Mucosa of gallbladder (tissue), 1 donor: ENCODE data around the gene SETD3. TPM values are rescaled to one million over a fixed set of nuclear protein-coding genes. Genes with fewer than 3 reads are reported as not detected.
"Not testable (repeated sequence)": the region's sequence is repeated elsewhere in the genome, so short reads cannot be mapped to it uniquely, and the experiment has no call there.

Experiments used
- DNase-seq: peaks from one replicate; pipeline ENCODE4 v3.0.0-alpha.2; 2020; ENCODE audit warnings: low spot score
- total RNA-seq: library from RNA; stranded (reverse); gene quantifications from one replicate; pipeline ENCODE4 v1.2.1, GENCODE V29; 2021
- donor health status: DM: no; HTN: no; CAD: no.

The SETD3 gene
- total RNA-seq, 1 donor from 2014 or later, result 68.9 TPM

DNA sequence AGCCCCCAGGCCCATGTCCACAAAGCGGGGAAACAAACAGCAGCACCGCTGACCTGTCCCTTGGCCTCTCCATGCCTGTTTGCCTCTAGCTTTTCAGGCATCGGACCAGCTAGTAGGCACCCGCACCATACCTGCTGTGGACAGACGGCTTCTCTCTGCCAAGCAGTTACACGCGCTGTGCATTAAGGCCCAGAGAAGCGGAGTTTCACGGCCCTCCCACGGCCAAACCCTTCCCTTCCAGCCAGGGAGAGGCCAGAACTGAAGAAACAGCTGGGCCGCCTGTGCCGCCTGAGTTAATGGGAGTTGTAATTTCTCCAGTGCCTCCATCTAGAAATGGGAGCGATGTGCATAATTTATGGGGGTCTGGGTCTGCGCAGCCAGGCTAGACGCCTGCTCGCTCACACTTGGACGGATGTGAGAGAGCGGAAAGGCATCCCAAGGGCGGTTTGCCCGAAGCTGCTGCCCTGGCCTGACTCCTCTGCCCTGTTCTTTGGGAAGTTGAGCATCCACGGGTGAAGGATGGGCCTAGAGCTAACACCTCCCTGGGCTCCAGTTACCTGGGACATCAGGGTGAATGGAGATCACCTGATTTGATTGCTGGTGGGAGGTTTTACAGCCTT is 119.0 kb downstream of the SETD3 start:
- DNase-seq, result no peak

DNA sequence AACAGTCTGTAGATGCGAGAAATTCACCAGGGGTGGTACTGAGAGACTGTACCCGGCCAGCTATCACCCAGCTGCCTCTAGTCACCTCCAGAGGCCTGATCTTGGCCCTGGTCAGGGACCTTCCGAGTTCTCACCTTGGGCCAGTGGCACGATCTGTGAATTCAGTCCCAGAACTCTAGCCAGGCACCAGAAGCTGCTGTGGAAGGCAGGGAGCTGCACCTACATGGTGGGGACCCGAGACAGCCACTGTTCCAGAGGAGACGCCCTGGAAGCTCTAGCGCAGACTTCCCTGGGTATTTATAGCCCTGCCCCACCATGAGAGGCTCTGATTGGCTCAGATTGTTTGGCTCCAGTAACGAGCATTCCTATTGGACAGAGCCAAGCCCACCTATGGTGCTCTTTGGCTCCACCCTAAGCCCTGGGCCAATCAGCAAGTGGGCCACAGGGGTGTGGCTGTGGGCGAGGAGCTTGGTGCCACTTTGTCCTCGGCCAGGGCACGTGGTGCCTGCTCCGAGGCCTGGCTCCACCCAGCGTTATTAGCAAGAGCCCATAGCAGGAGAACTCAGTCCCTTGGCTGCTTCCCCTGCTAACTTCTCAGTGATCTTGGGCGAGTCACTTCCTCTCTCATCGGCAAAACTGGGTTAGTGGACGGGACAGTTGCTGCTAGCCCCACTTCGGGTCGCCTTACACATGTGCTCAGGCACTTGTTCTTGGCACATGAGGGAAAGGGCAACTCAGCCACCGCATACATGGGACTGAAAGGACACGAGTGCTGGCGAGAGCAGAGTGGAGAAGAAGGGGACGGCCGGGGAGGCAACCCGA is 119.7 kb downstream of the SETD3 start:
- no peak for DNase-seq

DNA sequence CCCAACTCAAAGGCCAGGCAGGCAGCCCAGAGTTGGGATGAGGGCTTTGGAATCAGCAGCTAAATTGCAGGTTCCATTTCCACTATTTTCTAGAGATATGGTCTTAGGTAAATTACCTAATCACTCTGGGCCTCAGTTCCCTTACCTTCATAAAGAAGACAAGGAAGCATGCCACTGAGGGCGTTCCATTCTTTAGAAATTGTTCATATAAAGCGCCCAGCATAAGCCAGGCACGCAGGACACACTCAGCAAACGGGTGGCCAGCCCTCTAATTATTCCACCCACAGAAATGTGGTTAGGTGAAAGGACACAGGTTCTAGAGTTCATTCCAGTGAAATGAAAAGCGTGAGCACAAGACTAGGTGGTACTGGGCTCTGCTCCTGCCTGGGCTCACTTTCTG is 120.8 kb downstream of the SETD3 start:
- DNase-seq, result no peak

DNA sequence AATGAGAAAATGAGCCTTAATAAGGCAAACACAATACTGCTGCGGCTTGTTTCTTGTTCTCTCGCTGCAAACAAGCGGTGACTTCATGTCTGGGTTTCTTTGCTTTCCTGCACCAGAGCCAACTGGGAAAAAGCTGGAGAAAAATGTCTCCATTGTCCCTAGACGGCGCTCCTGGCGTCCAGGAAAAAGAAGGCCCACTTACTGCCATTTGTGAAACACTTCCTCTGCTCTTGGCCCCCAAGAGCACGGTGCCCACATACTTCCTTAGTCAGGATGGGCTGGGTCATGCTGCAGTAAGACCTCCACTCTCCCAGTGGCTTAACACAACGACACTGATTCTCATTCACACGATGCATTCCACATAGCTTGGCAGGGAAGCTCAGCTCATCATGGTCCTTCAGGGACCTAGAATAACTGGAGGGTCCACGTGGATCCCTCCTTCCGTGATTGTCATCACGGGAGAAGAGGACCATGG is 122.7 kb downstream of the SETD3 start:
- DNase-seq, result no peak

DNA sequence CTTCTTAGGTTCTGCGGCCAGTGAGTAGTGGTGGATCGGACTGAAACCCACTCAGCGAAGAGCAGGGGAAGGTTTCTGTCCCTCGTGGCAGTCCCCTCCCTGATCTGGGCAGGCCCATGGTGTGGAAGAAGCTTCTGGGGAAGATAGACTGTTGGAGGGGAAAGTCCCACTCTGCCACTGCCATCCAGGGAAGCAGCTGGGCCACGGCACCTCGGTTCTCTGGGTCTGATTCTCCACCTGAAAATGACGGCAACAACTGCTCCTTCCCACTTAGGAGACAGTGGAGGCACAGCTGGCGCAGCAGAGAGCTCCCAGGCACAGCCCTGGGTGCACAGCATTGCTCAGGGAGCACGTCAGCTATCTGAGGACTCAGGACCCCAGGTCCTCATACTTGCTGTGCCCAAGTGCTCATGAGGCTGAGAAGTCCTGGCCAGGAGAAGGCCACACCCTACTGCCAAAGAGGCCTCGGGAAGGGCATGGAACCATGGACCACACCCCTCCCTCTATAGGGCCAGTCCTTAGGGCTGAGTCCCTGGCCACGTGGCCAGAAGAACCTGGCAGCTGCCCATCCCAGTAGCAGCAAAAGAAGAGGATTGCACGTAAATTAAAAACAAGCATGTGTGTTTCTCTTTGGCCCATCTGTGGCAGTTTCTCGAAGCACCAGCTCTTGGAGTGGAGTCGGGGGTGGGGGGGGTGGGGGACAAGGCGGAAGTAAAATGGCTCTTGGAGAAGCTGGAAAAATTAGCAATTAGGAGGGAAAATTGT is 123.3 kb downstream of the SETD3 start:
- no peak for DNase-seq

DNA sequence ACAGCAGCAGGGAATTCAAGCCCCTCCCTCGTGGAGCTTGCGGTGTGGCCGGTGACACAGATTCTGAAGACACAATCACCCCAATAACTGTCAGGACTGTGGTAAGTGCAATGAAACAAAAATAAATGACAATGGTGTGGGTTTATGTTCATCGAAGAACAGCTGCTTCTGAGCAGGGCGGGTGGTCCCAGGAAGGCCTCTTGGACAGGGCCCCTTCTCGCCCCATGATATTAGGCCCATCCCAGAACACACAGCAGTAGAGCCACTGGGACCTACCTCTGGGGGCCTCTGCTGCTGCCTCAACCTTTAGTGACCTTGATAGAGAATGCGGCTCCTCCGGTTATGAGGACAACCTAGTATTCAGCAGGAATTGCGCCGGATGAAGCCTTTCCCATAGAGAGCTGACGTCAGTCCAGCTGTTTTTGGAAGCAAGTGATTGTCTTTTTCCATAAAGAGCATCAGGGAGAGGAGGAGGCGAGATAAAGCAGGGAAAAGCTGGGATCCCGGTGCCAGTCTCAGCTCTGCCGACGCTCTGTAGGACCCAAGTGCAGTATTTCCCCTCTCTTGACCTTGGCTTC is 124.5 kb downstream of the SETD3 start:
- no peak for DNase-seq

DNA sequence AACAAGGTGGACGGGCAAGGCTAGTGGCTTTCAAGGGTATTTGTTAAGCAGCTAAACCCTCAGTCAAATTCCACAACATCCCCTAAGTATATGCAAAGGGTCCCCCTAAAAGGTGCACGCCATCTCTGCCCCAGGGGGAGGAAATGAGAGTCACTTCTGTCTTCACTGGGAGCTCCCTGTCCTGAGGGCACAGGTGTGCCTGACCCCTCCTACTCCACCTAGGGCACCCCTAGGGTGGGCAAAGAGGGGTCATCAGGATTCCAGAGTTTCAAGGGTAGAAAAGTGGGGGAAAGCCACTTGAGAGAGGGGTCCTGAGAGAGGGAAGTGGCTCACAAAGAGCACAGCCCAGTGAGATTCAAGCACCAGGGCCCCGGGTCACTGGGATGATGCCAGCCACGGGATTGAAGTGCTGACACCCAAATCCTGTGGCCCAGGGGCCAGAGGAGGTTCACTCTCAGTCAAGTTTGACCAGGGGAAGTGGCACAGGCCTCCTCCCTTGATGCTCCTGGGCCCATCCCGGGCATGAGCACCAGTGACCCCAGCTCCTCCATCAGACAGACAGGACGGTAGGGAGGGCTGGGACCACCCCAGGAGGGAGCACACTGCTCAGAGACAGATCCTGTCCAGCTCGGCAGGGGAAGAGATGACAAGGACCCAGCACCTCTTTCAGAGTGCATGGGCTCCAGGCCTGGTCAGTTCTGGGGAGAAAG is 126.3 kb downstream of the SETD3 start:
- DNase-seq, result no peak

DNA sequence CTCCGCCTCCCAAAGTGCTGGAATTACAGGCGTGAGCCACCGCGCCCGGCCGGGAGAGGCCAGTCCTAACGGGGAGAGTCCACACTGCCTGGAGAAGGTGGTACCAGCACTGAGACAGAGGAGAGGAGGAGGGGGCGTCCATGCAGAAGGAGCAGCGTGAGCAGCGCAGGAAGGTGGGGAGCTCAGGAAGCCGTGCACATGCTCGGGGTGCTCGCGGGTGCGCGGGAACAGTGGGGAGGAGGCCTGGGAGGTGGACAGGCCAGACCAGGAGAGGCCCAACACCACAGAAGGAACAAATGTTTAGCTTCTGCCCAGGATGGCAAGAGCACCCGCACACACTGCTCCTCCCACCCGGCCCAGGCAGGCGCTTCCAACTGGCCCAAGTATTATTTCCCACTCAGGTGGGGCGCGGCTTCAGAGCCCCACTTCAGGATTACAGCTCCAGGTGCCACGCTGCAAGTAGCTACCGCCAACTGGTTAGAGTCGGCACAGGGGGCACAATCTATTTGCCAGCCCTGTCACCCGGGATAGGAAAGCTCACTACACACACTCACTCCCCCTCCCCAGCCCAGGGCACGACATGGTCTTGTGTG is 127.9 kb downstream of the SETD3 start:
- DNase-seq, result no peak

DNA sequence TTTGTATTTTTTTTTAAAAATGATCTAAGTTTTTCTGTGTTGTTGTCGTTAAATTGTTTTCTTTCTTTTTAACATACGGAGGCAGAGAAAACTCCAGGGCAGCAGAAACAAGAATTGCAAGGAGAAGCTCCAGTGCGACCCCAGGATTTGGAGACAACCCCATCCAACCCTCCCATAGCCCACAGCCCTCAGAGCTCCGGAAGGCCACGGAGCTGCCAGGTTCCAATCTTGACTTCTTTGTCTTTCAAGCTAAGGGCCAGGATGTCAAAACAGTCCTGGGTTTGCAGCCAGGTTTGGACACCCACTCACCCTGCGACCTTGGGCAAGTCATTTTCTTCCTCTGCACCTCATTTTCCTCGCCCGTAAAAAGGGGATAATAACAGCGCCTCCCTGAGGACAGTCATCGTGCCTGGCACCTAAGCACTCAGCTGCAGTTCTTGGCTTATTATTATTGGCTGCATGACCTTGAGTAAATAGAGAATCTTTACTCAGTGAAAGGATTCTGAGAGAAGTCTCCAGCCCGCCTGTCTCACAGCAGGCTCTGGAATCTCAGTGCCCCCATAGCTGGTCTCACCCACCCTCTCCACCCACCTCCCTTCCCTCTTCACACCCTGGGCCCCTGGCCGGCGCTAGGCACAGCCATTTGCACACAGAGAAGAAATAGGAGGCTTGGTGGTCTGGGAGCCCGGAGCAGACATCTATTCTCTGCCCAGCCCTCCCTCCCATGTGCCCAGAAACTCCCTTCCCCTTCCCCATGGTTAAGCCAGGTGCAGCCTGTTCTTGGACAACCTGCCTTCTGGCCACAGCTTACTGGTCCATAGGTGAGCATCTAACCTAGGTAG is 129.3 kb downstream of the SETD3 start:
- no peak for DNase-seq

DNA sequence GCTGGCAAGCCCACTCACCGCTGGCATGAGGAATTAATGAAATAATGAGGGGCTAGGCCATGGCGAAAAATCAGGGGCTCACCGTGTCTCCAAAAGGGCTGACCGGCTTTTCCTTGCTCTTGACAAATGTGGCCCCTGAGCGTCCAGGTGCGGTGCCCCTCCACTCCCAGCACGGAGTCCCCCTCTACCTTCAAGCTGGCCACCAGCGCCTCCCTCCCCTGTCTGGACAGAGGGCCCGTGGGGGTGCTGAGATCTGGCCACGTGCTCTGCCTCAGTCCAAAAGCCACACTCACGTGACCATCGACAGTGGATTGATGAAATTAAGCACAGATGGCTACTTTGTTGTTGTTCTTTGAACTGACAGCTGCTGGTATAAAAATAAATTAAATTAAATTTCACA is 129.9 kb downstream of the SETD3 start:
- DNase-seq, result no peak

DNA sequence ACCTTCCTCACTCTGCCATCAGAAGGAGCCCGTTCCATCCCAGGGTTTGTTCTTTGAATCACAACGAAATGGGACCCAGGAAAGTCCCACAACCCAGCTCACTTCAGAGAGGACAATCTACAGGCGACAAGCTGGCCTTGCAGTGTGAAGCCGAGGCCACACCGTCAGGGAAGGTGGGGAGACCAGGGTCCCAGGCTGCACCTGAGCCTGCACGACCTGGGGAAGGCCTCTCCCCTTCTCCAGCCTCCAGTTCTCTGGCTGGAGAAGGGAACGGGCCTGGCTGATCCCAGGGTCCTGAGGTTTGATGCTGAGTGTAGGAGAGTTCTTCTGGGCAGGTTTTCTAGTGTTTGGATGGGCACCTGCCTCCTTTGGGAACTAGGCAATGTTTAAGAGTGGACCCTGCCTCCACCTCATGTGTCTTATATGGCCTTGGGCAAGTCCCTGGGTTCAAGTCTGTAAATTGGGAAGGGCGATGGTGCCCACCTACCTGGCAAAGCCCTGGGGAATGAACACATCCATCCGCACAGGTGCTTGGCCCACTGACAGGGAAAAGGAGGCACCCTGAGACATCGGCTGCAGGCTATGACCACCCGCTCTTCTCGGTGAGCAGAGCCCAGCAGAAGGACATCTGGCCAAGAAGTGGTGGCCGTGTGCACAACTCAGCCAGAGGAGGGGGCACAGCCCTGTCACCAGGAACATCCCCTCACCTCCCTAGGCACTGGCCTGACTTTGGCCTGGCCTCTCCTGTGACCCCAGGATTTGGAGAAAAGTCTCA is 130.8 kb downstream of the SETD3 start:
- no peak for DNase-seq

DNA sequence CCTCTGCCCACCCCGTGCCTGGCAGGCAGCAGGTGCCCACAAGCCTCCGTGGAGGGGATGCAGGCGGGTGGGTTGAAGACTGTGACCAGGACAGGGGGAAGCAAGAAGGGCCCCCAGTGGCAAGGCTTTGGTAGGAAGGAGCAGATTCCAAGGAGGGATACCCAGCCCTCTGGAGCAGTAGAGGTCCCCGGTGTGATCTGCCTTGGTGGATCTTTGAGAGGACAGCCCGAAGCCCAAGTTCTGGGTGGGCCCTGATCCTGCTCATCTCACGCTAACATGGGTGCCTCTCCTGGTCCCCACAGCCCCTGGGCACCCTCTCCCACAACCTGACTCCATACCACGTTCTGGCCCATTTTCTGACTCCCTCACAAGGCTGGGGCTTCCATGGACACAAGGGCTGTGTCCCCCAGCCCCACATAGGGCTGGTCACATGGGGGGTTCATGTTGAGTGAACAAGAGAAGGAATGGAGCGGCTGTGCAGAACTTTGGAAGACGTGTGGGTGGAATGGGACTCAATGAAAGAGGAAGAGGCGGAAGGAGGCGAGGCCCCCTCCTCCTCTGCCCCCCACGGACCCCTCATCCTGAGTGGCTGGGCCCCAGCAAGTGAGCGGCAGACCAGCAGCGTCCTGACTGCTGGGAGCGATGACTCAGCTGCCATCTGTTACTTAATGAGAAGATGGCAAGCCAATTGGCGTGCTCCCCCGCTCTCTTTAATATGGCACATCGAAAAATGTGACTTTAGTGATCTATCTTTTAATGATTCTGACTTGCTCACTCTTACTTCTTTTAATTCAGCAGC is 131.6 kb downstream of the SETD3 start:
- DNase-seq, result no peak

DNA sequence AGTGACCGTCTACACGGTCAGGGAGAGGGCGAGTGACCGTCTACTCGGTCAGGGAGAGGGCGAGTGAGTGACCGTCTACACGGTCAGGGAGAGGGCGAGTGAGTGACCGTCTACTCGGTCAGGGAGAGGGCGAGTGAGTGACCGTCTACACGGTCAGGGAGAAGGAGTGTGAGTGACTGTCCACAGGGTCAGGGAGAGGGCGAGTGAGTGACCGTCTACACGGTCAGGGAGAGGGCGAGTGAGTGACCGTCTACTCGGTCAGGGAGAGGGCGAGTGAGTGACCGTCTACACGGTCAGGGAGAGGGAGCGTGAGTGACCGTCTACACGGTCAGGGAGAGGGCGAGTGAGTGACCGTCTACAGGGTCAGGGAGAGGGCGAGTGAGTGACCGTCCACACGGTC is 132.4 kb downstream of the SETD3 start:
- DNase-seq, result not testable (repeated sequence)

Other genes starting within 250 kb of the SETD3 start
- 7.9 TPM for gene BCL11B, start 208.7 kb downstream of the SETD3 start, total RNA-seq
- gene CCNK, start 550 bp upstream of the SETD3 start, total RNA-seq, result 45.5 TPM
- 41.3 TPM for gene CCDC85C, start 123.3 kb upstream of the SETD3 start, total RNA-seq
- 5.3 TPM for gene HHIPL1, start 164.3 kb upstream of the SETD3 start, total RNA-seq
- gene CYP46A1, start 203.4 kb upstream of the SETD3 start, total RNA-seq, result 1.8 TPM